Stomach (tissue), 4 donors: ENCODE measurements around the gene HNF4A.

Experiments
- POLR2A ChIP-seq, 4 donors: fragments of 450-650 bp; IDR thresholded peaks; one replicate each; pipeline ENCODE4 v1.6.1; 2016; ENCODE audit warnings: antibody characterized with exemption in 4 of 4, control low read depth in 2 of 4, mild to moderate bottlenecking in 1 of 4, moderate library complexity in 1 of 4
- TF ChIP-seq, protein P1 (sequence below), 7 experiments: fragments of 450-650 bp in 4 of 7; fragments of 200-600 bp in 3 of 7; sonication (generic) in 3 of 7; IDR thresholded peaks; one replicate each; pipeline ENCODE4 v1.5.1; 2016 to 2019; ENCODE audit warnings: antibody characterized with exemption in 7 of 7, control low read depth in 2 of 7, mild to moderate bottlenecking in 1 of 7

DNA sequence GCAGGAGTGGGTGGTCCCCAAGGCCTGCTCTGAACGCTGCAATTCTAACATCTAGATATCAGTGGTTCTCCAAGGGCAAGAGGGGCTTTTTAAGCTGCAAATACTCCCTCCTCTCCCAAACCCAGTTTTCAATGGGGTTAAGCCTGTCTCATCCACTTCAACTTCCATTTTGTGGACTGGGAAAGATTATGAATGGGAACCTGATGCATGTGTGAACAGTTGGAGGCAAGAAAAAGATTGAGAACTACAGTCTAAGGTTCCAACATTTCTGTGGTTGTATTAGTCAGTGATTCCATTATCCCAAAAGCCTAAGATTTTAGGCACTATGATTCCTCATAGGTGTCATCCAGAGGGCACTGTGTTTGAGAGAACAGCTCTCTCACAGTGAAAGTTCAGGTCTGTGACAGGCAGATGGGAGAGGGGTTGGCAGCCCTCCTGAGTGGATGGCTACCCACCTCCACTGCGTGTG lies 53.7 kb downstream of the HNF4A start:
- TF ChIP-seq, protein P1, sequence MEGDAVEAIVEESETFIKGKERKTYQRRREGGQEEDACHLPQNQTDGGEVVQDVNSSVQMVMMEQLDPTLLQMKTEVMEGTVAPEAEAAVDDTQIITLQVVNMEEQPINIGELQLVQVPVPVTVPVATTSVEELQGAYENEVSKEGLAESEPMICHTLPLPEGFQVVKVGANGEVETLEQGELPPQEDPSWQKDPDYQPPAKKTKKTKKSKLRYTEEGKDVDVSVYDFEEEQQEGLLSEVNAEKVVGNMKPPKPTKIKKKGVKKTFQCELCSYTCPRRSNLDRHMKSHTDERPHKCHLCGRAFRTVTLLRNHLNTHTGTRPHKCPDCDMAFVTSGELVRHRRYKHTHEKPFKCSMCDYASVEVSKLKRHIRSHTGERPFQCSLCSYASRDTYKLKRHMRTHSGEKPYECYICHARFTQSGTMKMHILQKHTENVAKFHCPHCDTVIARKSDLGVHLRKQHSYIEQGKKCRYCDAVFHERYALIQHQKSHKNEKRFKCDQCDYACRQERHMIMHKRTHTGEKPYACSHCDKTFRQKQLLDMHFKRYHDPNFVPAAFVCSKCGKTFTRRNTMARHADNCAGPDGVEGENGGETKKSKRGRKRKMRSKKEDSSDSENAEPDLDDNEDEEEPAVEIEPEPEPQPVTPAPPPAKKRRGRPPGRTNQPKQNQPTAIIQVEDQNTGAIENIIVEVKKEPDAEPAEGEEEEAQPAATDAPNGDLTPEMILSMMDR (IDR thresholded peaks at IDR 0.05), result no peak
- no peak for TF ChIP-seq POLR2A (IDR thresholded peaks at IDR 0.05)
